ENCODE data around the gene PPP2R3A.

PPP2R3A gene

GRCh38 chr3:136196401-136197158, 231.1 kb downstream of the PPP2R3A start:
- peak; percentile 99 for DNase-seq (ENCODE audit: low read depth)

- no peak for DNase-seq (ENCODE audit: low read depth)
Observed at GRCh38 chr3:136197159-136197793, 231.7 kb downstream of the PPP2R3A start.
